IMR-90 (cell line): Measurements from ENCODE around the gene NR4A3. TPM values are rescaled to one million over a fixed set of nuclear protein-coding genes. Genes with fewer than 3 reads are reported as not detected.

Experiments used
- ATAC-seq: fragments of 200-7000 bp; cut with Tn5 transposase; 2 replicates; pipeline ENCODE4 v1.9.1; 2020; ENCODE audit warnings: low read depth, mild to moderate bottlenecking, moderate library complexity
- BruUV-seq: library from RNA; stranded (reverse); fragments of 400-500 nt; replicated peaks from 2 replicates; lab custom pipeline; 2021; lab: Mats Ljungman, UMichigan
- CTCF ChIA-PET: fragments of 300-600 bp; formaldehyde crosslinking; extraction: SDS; loops from one replicate; lab custom pipeline; 2021; ENCODE audit warnings: antibody characterized with exemption; lab: Yijun Ruan, JAX
- POLR2A ChIA-PET: fragments of 300-600 bp; sonication (Branson Sonifier 250); formaldehyde crosslinking; loops from one replicate; lab custom pipeline; 2022; ENCODE audit warnings: antibody characterized with exemption; ENCODE audit not compliant: unreplicated experiment; lab: Charles Lee
- DNase-seq: peaks from one replicate; pipeline ENCODE4 v3.0.0; 2013
- H2AFZ ChIP-seq: replicated peaks from 2 replicates; pipeline ENCODE3; 2013; ENCODE audit warnings: low read length, mild to moderate bottlenecking; ENCODE audit not compliant: poor library complexity
- H2AK5ac ChIP-seq: 2 replicates; pipeline ENCODE4 v1.6.1; 2013; ENCODE audit warnings: low read depth, low read length, inconsistent platforms
- H2AK9ac ChIP-seq: replicated peaks from 2 replicates; pipeline ENCODE3; 2013; ENCODE audit warnings: mild to moderate bottlenecking, low read depth, low read length, moderate library complexity; ENCODE audit not compliant: poor library complexity
- H2BK120ac ChIP-seq: 2 replicates; pipeline ENCODE4 v1.6.1; 2013; ENCODE audit warnings: low read depth, low read length, inconsistent platforms
- H2BK15ac ChIP-seq: 3 replicates; pipeline ENCODE4 v1.6.1; 2013; ENCODE audit warnings: low read depth, low read length, inconsistent platforms
- H2BK20ac ChIP-seq: 2 replicates; pipeline ENCODE4 v1.6.1; 2013; ENCODE audit warnings: low read depth, mild to moderate bottlenecking, inconsistent platforms, low read length, moderate library complexity
- H2BK5ac ChIP-seq: 2 replicates; pipeline ENCODE4 v1.6.1; 2013; ENCODE audit warnings: mild to moderate bottlenecking, low read depth, low read length, inconsistent platforms; ENCODE audit not compliant: poor library complexity, severe bottlenecking
- H3K14ac ChIP-seq: replicated peaks from 2 replicates; pipeline ENCODE4 v1.6.1; 2013; ENCODE audit warnings: low read depth, low read length, inconsistent platforms
- H3K18ac ChIP-seq: 2 replicates; pipeline ENCODE4 v1.6.1; 2013; ENCODE audit warnings: low read depth, low read length, control low read depth
- H3K23ac ChIP-seq: 2 replicates; pipeline ENCODE4 v1.6.1; 2013; ENCODE audit warnings: low read depth, low read length, inconsistent platforms
- H3K27ac ChIP-seq: 2 replicates; pipeline ENCODE4 v1.5.1; 2013; ENCODE audit warnings: mild to moderate bottlenecking, control low read depth, low read length; ENCODE audit not compliant: insufficient read depth
- H3K27me3 ChIP-seq: 2 replicates; pipeline ENCODE4 v1.6.1; 2013; ENCODE audit warnings: low read length; ENCODE audit not compliant: control insufficient read depth, insufficient read depth
- H3K36me3 ChIP-seq: 2 replicates; pipeline ENCODE4 v1.6.1; 2013; ENCODE audit warnings: low read length, mixed read lengths; ENCODE audit not compliant: control insufficient read depth, insufficient read depth
- H3K4ac ChIP-seq: 2 replicates; pipeline ENCODE4 v1.6.1; 2013; ENCODE audit warnings: low read depth, low read length, inconsistent platforms
- H3K4me1 ChIP-seq: 2 replicates; pipeline ENCODE4 v1.6.1; 2013; ENCODE audit warnings: low read length, mixed read lengths; ENCODE audit not compliant: control insufficient read depth, insufficient read depth
- H3K4me2 ChIP-seq: 2 replicates; pipeline ENCODE4 v1.6.1; 2013; ENCODE audit warnings: low read depth, mild to moderate bottlenecking, control low read depth, low read length, moderate library complexity
- H3K4me3 ChIP-seq: 2 replicates; pipeline ENCODE4 v1.5.1; 2013; ENCODE audit warnings: low read depth, mild to moderate bottlenecking, control low read depth, low read length, moderate library complexity; ENCODE audit not compliant: insufficient read depth
- H3K56ac ChIP-seq: 2 replicates; pipeline ENCODE4 v1.6.1; 2013; ENCODE audit warnings: low read length, inconsistent platforms; ENCODE audit not compliant: insufficient read depth; ENCODE audit errors: extremely low read depth
- H3K79me1 ChIP-seq, 2 experiments: 2 replicates each; pipeline ENCODE4 v1.6.1; 2013; ENCODE audit warnings: low read length in 2 of 2, inconsistent platforms in 1 of 2, low read depth in 1 of 2
- H3K9ac ChIP-seq: 2 replicates; pipeline ENCODE4 v1.6.1; 2013; ENCODE audit warnings: low read depth, low read length, control low read depth
- H3K9me1 ChIP-seq: 2 replicates; pipeline ENCODE4 v1.6.1; 2013; ENCODE audit warnings: low read length, inconsistent platforms; ENCODE audit not compliant: insufficient read depth
- H3K9me3 ChIP-seq: 2 replicates; pipeline ENCODE4 v1.6.1; 2013; ENCODE audit warnings: low read length; ENCODE audit not compliant: control insufficient read depth, insufficient read depth
- H4K20me1 ChIP-seq: 2 replicates; pipeline ENCODE4 v1.6.1; 2013; ENCODE audit warnings: low read length, inconsistent platforms; ENCODE audit not compliant: insufficient read depth
- H4K5ac ChIP-seq: 2 replicates; pipeline ENCODE4 v1.6.1; 2013; ENCODE audit warnings: mild to moderate bottlenecking, low read depth, low read length, control low read depth
- H4K8ac ChIP-seq, 2 experiments: 2 replicates each; pipeline ENCODE4 v1.6.1; 2013; ENCODE audit warnings: low read depth in 2 of 2, low read length in 2 of 2, control low read depth in 1 of 2, inconsistent platforms in 1 of 2
- H4K91ac ChIP-seq: 2 replicates; pipeline ENCODE4 v1.6.1; 2013; ENCODE audit warnings: low read depth, low read length, inconsistent platforms; ENCODE audit not compliant: insufficient read depth
- CHD1 ChIP-seq: IDR thresholded peaks from 2 replicates; pipeline ENCODE4 v1.6.1; 2012; ENCODE audit warnings: low read depth, low read length, improper control_type of control experiment
- CTCF ChIP-seq: conservative IDR thresholded peaks from 2 replicates; pipeline ENCODE4 v1.5.1; 2012; ENCODE audit warnings: mild to moderate bottlenecking, low read depth, low read length, improper control_type of control experiment
- ELK1 ChIP-seq: fragments of 150-350 bp; IDR thresholded peaks from 2 replicates; pipeline ENCODE4 v1.6.1; 2016; ENCODE audit warnings: low read depth, mild to moderate bottlenecking, low read length, moderate library complexity, borderline replicate concordance
- FOS ChIP-seq: fragments of 150-350 bp; IDR thresholded peaks from 2 replicates; pipeline ENCODE4 v1.6.1; 2016; ENCODE audit warnings: low read depth, low read length
- MAFK ChIP-seq: IDR thresholded peaks from 2 replicates; pipeline ENCODE4 v1.6.1; 2012; ENCODE audit warnings: low read depth, low read length, improper control_type of control experiment
- MAZ ChIP-seq: IDR thresholded peaks from 2 replicates; pipeline ENCODE4 v1.6.1; 2012; ENCODE audit warnings: low read depth, mild to moderate bottlenecking, low read length, improper control_type of control experiment, moderate library complexity, borderline replicate concordance
- MXI1 ChIP-seq: IDR thresholded peaks from 2 replicates; pipeline ENCODE4 v1.6.1; 2012; ENCODE audit warnings: low read depth, mild to moderate bottlenecking, low read length, moderate library complexity, borderline replicate concordance
- NFE2L2 ChIP-seq: fragments of 150-350 bp; IDR thresholded peaks from 2 replicates; pipeline ENCODE4 v1.6.1; 2016; ENCODE audit warnings: low read depth, mild to moderate bottlenecking, low read length
- RAD21 ChIP-seq: IDR thresholded peaks from 2 replicates; pipeline ENCODE4 v1.6.1; 2012; ENCODE audit warnings: low read length, improper control_type of control experiment
- RFX5 ChIP-seq: IDR thresholded peaks from 2 replicates; pipeline ENCODE4 v1.8.0; 2012; ENCODE audit warnings: low read depth, mild to moderate bottlenecking, low read length, moderate library complexity
- SMC3 ChIP-seq: fragments of 150-350 bp; IDR thresholded peaks from 2 replicates; pipeline ENCODE4 v1.6.1; 2016; ENCODE audit warnings: low read depth, mild to moderate bottlenecking, antibody characterized with exemption, low read length, moderate library complexity
- USF2 ChIP-seq: fragments of 150-350 bp; IDR thresholded peaks from 2 replicates; pipeline ENCODE4 v1.6.1; 2017; ENCODE audit warnings: mild to moderate bottlenecking, antibody characterized with exemption, low read length, low read depth
- WGBS, 2 experiments: methylation state at CpG; one replicate each; pipeline versions ENCODE4 v1.1.5 to v1.1.7; 2013; ENCODE audit warnings: missing lambda C conversion rate in 2 of 2; ENCODE audit not compliant: insufficient read length in 1 of 2; ENCODE audit errors: extremely low coverage in 2 of 2; 5-methylcytosine and 5-hydroxymethylcytosine counted together
- dilution Hi-C: fragments of 300-500 bp; cut with HindIII; formaldehyde crosslinking; loops from one replicate; pipeline ENCODE4 v1.14.3; 2018; ENCODE audit warnings: low sequenced_read_pairs; ENCODE audit not compliant: unreplicated experiment
- in situ Hi-C: fragments of 300-500 bp; cut with MboI; formaldehyde crosslinking; loops from 3 replicates; pipeline ENCODE4 v1.14.3; 2019; ENCODE audit warnings: low sequenced_read_pairs, inconsistent platforms, mixed read lengths
- intact Hi-C: fragments of 100-400 bp; cut with micrococcal nuclease; formaldehyde crosslinking; loops from 2 replicates; pipeline ENCODE4 v1.10.0; 2022
- polyA plus RNA-seq, 3 experiments: library from polyadenylated mRNA; depleted of rRNA; stranded (reverse); fragments of >200 nt; gene quantifications; 2 replicates each; pipeline ENCODE4 v1.2.3, GENCODE V29; 2012; ENCODE audit warnings: low replicate concordance in 1 of 3
- total RNA-seq: library from RNA; depleted of rRNA; stranded (reverse); fragments of >200 nt; gene quantifications from 2 replicates; pipeline ENCODE4 v1.2.3, GENCODE V29; 2012

The NR4A3 gene
- total and polyA plus RNA-seq, 2 of the 4 experiments (the other 2 are of a cell fraction) = 0.27 to 0.54 TPM

GRCh38 chr9:99873943-99874584 lies 52.4 kb downstream of the NR4A3 start:
- ATAC-seq = 0 out of 2 replicates have a peak, but pooled peaks have one; percentile 24
- Histone ChIP-seq H4K91ac (no peak overlapping the region), H4K20me1 (peaks cover 4% of the 10 kb centered on the region; the same call in 1 of the 2 replicates), H3K4ac (no peak overlapping the region), H3K79me1 (no peaks in the 10 kb centered on the region), H2AK5ac (no peak overlapping the region; the same call in 1 of the 2 replicates), H3K36me3 (no peaks in the 10 kb centered on the region), H3K4me3 (no peak overlapping the region), H3K56ac (no peak overlapping the region), H3K4me2 (no peak overlapping the region), H2BK120ac (no peak overlapping the region), H3K9me1 (peaks cover 3% of the 10 kb centered on the region; the same call in 1 of the 2 replicates), H2BK20ac (no peak overlapping the region), H3K14ac (no peak overlapping the region), H3K18ac (no peak overlapping the region; the same call in 1 of the 2 replicates), H3K27me3 (no peaks in the 10 kb centered on the region; the same call in 1 of the 2 replicates), H3K23ac (no peak overlapping the region), H4K8ac (no peak overlapping the region), H2AK9ac (no peak overlapping the region), H3K9me3 (no peaks in the 10 kb centered on the region), H2AFZ (no peak overlapping the region), H2BK15ac (no peak overlapping the region), H3K27ac (no peak overlapping the region), H3K9ac (no peak overlapping the region), H3K4me1 (peaks cover 6% of the 10 kb centered on the region; the same call in 1 of the 2 replicates), H2BK5ac (no peak overlapping the region), H4K5ac (no peak overlapping the region)
- WGBS, 2 experiments = no CpG with 5 or more reads among the region's 4 CpGs
- dilution Hi-C loops = no loop called here
- POLR2A ChIA-PET = no interaction called here
- DNase-seq = peak; percentile 25
- intact Hi-C loops = no loop called here
- TF ChIP-seq MAFK (no peak), RFX5 (no peak), MXI1 (no peak), CHD1 (no peak), CTCF (no peak), USF2 (no peak), ELK1 (no peak), MAZ (no peak), FOS (no peak), RAD21 (no peak), NFE2L2 (no peak), SMC3 (no peak)
- BruUV-seq = no TSS peak
- CTCF ChIA-PET = no interaction called here
- in situ Hi-C loops = no loop called here
